ENCODE data around the gene PDE4D.

GRCh38 chr5:59483971-59484472 is 409.5 kb downstream of the PDE4D start:
- TF ChIP-seq ZNF274 (IDR thresholded peaks at IDR 0.05; ENCODE audit: low read depth, low read length) (no peak), YY1 (IDR thresholded peaks at IDR 0.05; ENCODE audit: insufficient read depth, insufficient read length) (no peak), SUZ12 (IDR thresholded peaks at IDR 0.05; ENCODE audit: extremely low read depth, insufficient read depth, insufficient read length) (no peak)

Data from NT2/D1 (cell line).